Measurements from ENCODE around the gene ZNF180. TPM values are rescaled to one million over a fixed set of nuclear protein-coding genes. Genes with fewer than 3 reads are reported as not detected.
"Not testable (repeated sequence)": the region's sequence is repeated elsewhere in the genome, so short reads cannot be mapped to it uniquely, and the experiment has no call there.

Gene ZNF180
- polyA plus RNA-seq, 1 experiment: 0.80 TPM

- Histone ChIP-seq H3K27me3 (ENCODE audit: control insufficient read depth, insufficient read depth, low read length) (no peaks in the 10 kb centered on the region; the same call in 1 of the 2 replicates), H3K36me3 (ENCODE audit: control insufficient read depth, insufficient read depth, low read length) (no peaks in the 10 kb centered on the region), H3K4me3 (ENCODE audit: low read depth, low read length) (no peak overlapping the region)
- POLR2A ChIA-PET: no interaction called here
- DNase-seq (ENCODE audit: low read depth): no peak
- CTCF ChIA-PET: no interaction called here
- TF ChIP-seq CTCF (IDR thresholded peaks at IDR 0.05; ENCODE audit: insufficient read depth, low read depth, low read length): no peak
These were observed 40.4 kb upstream of the ZNF180 start for GRCh38 chr19:44540736-44541135.

GRCh38 chr19:44539991-44540390 is 39.7 kb upstream of the ZNF180 start:
- no peak for DNase-seq (ENCODE audit: low read depth)
- no peak for TF ChIP-seq CTCF (IDR thresholded peaks at IDR 0.05; ENCODE audit: insufficient read depth, low read depth, low read length)
- POLR2A ChIA-PET: no interaction called here
- CTCF ChIA-PET: no interaction called here
- Histone ChIP-seq H3K27me3 (ENCODE audit: control insufficient read depth, insufficient read depth, low read length) (no peaks in the 10 kb centered on the region; the same call in 1 of the 2 replicates), H3K36me3 (ENCODE audit: control insufficient read depth, insufficient read depth, low read length) (no peaks in the 10 kb centered on the region), H3K4me3 (ENCODE audit: low read depth, low read length) (no peak overlapping the region)

- TF ChIP-seq CTCF (IDR thresholded peaks at IDR 0.05; ENCODE audit: insufficient read depth, low read depth, low read length): no peak
- H3K4me3 ChIP-seq (ENCODE audit: low read depth, low read length): no peak overlapping the region
- CTCF ChIA-PET: interaction anchor here (1.7 kb wide), 1 partner anchor 15 kb away, joined by 4 read pairs; no protein-coding TSS in a partner anchor
- POLR2A ChIA-PET: no interaction called here
- H3K27me3 ChIP-seq (ENCODE audit: control insufficient read depth, insufficient read depth, low read length): peaks cover 2% of the 10 kb centered on the region
- H3K36me3 ChIP-seq (ENCODE audit: control insufficient read depth, insufficient read depth, low read length): no peaks in the 10 kb centered on the region
- DNase-seq (ENCODE audit: low read depth): no peak
These were observed 39.0 kb upstream of the ZNF180 start for GRCh38 chr19:44539236-44539826.

GRCh38 chr19:44535361-44535760 is 35.0 kb upstream of the ZNF180 start:
- H3K27me3 ChIP-seq (ENCODE audit: control insufficient read depth, insufficient read depth, low read length); H3K4me3 ChIP-seq (ENCODE audit: low read depth, low read length); DNase-seq (ENCODE audit: low read depth); POLR2A ChIA-PET; CTCF ChIA-PET; H3K36me3 ChIP-seq (ENCODE audit: control insufficient read depth, insufficient read depth, low read length): not testable (repeated sequence)

GRCh38 chr19:44532819-44533218 is 32.5 kb upstream of the ZNF180 start:
- CTCF ChIA-PET: no interaction called here
- peaks cover 6% of the 10 kb centered on the region for H3K27me3 ChIP-seq (ENCODE audit: control insufficient read depth, insufficient read depth, low read length)
- no peak for DNase-seq (ENCODE audit: low read depth)
- H3K36me3 ChIP-seq (ENCODE audit: control insufficient read depth, insufficient read depth, low read length): no peaks in the 10 kb centered on the region
- no peak overlapping the region for H3K4me3 ChIP-seq (ENCODE audit: low read depth, low read length)
- POLR2A ChIA-PET: no interaction called here
- no peak for TF ChIP-seq CTCF (IDR thresholded peaks at IDR 0.05; ENCODE audit: insufficient read depth, low read depth, low read length)

- H3K4me3 ChIP-seq (ENCODE audit: low read depth, low read length): no peak overlapping the region
- TF ChIP-seq CTCF (IDR thresholded peaks at IDR 0.05; ENCODE audit: insufficient read depth, low read depth, low read length): no peak
- DNase-seq (ENCODE audit: low read depth): no peak
- H3K27me3 ChIP-seq (ENCODE audit: control insufficient read depth, insufficient read depth, low read length): peaks cover 6% of the 10 kb centered on the region
- CTCF ChIA-PET: no interaction called here
- POLR2A ChIA-PET: no interaction called here
- no peaks in the 10 kb centered on the region for H3K36me3 ChIP-seq (ENCODE audit: control insufficient read depth, insufficient read depth, low read length)
These were observed 30.5 kb upstream of the ZNF180 start for GRCh38 chr19:44530777-44531176.
